Heart right ventricle (tissue), 16 donors: ENCODE measurements around the gene KIF26A. TPM values are rescaled to one million over a fixed set of nuclear protein-coding genes. Genes with fewer than 3 reads are reported as not detected.

Experiments
- ATAC-seq, 8 donors: fragments of 200-7000 bp; cut with Tn5 transposase; one replicate each; pipeline ENCODE4 v1.9.1; 2020; ENCODE audit warnings: mild to moderate bottlenecking in 8 of 8, moderate library complexity in 8 of 8, moderate number of reproducible peaks in 1 of 8
- DNase-seq, 2 donors: peaks; one replicate each; pipeline ENCODE4 v3.0.0-alpha.2; 2020
- H3K27ac ChIP-seq, 10 donors: fragments of 200-600 bp; sonication (generic) in 2 of 10; one replicate each; pipeline versions ENCODE4 v1.5.0 to v1.8.0; 2020 to 2022; ENCODE audit warnings: mild to moderate bottlenecking in 3 of 10
- H3K27me3 ChIP-seq, 7 donors: fragments of 200-600 bp; one replicate each; pipeline ENCODE4 v1.8.0; 2021 to 2022; ENCODE audit warnings: mild to moderate bottlenecking in 2 of 7
- H3K36me3 ChIP-seq, 9 donors: fragments of 200-600 bp; sonication (generic) in 1 of 9; one replicate each; pipeline versions ENCODE4 v1.5.0 to v1.8.0; 2020 to 2022; ENCODE audit warnings: mild to moderate bottlenecking in 2 of 9
- H3K4me1 ChIP-seq, 9 donors: fragments of 200-600 bp; sonication (generic) in 1 of 9; one replicate each; pipeline versions ENCODE4 v1.5.0 to v1.8.0; 2020 to 2022; ENCODE audit warnings: mild to moderate bottlenecking in 4 of 9
- H3K4me3 ChIP-seq, 10 donors: fragments of 200-600 bp; sonication (generic) in 2 of 10; one replicate each; pipeline versions ENCODE4 v1.5.0 to v1.8.0; 2020 to 2022; ENCODE audit warnings: mild to moderate bottlenecking in 7 of 10, moderate library complexity in 2 of 10
- H3K9me3 ChIP-seq, 11 donors: fragments of 200-600 bp in 10 of 11; sonication (generic) in 2 of 11; one replicate each; pipeline versions ENCODE4 v1.5.0 to v1.8.0; 2013 to 2022; ENCODE audit warnings: mild to moderate bottlenecking in 2 of 11, control low read depth in 1 of 11, moderate library complexity in 1 of 11
- WGBS, 2 donors: extraction: QIAGEN DNeasy Blood & Tissue Kit; methylation state at CpG; one replicate each; pipeline ENCODE4 v1.1.7; 2013; ENCODE audit warnings: inconsistent platforms in 1 of 2; 5-methylcytosine and 5-hydroxymethylcytosine counted together
- intact Hi-C, 10 donors: fragments of 100-400 bp; cut with DNase I; formaldehyde crosslinking; loops; one replicate each; pipeline versions ENCODE4 v1.11.1 to v1.14.2; 2022
- polyA plus RNA-seq, 2 donors: library from polyadenylated mRNA; stranded (reverse); fragments of 200-250 nt; gene quantifications; one replicate each; pipeline ENCODE4 v1.2.3, GENCODE V29; 2013
- total RNA-seq, 10 donors: library from RNA; stranded (reverse); fragmentation: NEBNext Ultra II Directional in 3 of 10; extraction: Animal tissue kit (Norgen Biotek cat#: 25700) in 3 of 10; gene quantifications; one replicate each; pipeline versions ENCODE4 v1.2.1 to v1.2.4, GENCODE V29; 2021 to 2023
- TF ChIP-seq, protein P1 (sequence below), 9 donors: fragments of 200-600 bp; sonication (generic) in 2 of 9; IDR thresholded peaks; one replicate each; pipeline versions ENCODE4 v1.5.0 to v1.8.0; 2021 to 2022; ENCODE audit warnings: antibody characterized with exemption in 9 of 9, mild to moderate bottlenecking in 5 of 9, moderate library complexity in 1 of 9
- donor health status: Arrhythmogenic right ventricular cardiomyopathy.
- donor health status: ischemic (EF 13 %, LVEDD 7.1; RV severe dilation, severe dysfunction).
- donor health status: healthy with polysubstance abuse.
- donor health status: DM: no; HTN: yes; CAD: no.
- donor health status: DM: no; HTN: no; CAD: no.
- donor health status: ischemic (EF 25% LVEDD 6.9; RV normal size, moderate dysfunction).
- donor health status: ischemic (EF 25% LVEDD 5.7; RV mildly dilated, moderate dysfunction).
- donor health status: healthy.
- donor health status: DM: yes; HTN: yes; CAD: no.
- donor health status: Ischemic cardiomyopathy.
- donor health status: ischemic (EF 35%, LVEDD 5.7; RV mildly dilated, moderate dysfunction).
- donor health status: nonischemic (EF 11% LVEDD 7.7; RV severe dilation, severe dysfunction).
- donor health status: DM: yes; HTN: yes; CAD: no.
- donor health status: PGD.
- donor health status: ischemic (EF 29% LVEDD 5.4; RV normal size, mild dysfunction).
- donor health status: nonischemic (EF 23%, LVEDD 6.1; RV moderate dilation, normal function).

KIF26A gene
- total and polyA plus RNA-seq, 12 donors, result 4.1 to 12.2 (median 6.6) TPM

DNA sequence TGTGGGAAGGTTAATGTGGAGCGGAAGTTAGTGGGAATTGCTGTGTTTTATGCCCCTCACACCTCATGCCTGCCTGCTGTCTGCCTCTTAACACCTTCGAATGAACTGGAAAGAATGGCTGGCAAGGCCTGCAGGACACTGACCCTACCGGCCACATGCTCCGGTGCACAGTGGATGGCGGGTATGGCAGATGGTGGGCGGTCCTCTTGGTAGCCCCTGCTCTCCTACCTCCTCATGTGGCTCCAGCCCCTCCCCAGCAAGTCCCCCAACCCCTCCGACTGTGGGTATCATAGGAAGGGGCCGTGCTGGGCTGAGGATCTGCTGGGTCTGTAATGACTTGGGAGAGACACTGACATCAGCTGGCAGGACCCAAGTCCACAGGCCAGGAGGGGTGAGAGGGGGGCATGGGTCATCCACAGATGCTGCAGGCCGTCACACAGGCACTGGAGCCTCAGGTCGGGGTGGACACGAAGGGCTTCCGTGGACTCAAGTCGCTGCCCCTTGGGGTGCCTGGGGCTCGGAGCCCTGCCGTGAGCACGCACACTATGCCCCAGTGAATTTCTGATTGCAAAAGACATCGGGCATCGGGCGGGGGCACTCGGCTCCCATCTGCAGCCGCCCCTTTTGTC lies 77.4 kb downstream of the KIF26A start:
- Histone ChIP-seq H3K4me3 (no peak overlapping the region), H3K4me1 (peaks cover 0 to 6% (median 0%) of the 10 kb centered on the region in 9 donors), H3K9me3 (no peaks in the 10 kb centered on the region), H3K27ac (no peak overlapping the region), H3K36me3 (no peaks in the 10 kb centered on the region), H3K27me3 (peaks cover 0 to 34% (median 16%) of the 10 kb centered on the region in 7 donors)
- TF ChIP-seq, protein P1, sequence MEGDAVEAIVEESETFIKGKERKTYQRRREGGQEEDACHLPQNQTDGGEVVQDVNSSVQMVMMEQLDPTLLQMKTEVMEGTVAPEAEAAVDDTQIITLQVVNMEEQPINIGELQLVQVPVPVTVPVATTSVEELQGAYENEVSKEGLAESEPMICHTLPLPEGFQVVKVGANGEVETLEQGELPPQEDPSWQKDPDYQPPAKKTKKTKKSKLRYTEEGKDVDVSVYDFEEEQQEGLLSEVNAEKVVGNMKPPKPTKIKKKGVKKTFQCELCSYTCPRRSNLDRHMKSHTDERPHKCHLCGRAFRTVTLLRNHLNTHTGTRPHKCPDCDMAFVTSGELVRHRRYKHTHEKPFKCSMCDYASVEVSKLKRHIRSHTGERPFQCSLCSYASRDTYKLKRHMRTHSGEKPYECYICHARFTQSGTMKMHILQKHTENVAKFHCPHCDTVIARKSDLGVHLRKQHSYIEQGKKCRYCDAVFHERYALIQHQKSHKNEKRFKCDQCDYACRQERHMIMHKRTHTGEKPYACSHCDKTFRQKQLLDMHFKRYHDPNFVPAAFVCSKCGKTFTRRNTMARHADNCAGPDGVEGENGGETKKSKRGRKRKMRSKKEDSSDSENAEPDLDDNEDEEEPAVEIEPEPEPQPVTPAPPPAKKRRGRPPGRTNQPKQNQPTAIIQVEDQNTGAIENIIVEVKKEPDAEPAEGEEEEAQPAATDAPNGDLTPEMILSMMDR (IDR thresholded peaks at IDR 0.05), result no peak
- intact Hi-C loops, result no loop called here
- ATAC-seq (no peak), DNase-seq (peak in 1 of 2 donors; percentile 3)
- 80 to 84% methylated on average over 21 of the region's 21 CpGs for WGBS, 2 donors

DNA sequence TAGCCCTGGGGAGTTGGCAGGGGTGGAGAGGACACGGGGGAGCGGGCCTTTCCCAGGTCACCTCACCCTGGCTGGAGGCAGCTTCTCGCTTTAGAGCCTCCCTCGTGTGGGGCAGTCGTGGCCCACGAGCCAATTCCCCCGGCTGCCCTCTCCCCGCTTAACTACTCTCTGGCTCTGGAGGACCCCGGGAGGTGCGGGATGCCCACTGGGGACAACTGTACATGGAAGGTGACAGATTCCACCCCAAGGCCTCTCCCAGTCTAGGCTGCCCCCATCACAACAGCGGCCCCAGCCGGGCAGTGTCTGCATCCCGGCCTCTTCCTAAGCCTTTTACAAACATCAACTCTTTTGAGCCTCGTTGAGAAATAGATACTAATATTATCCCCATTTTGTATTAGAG lies 78.1 kb downstream of the KIF26A start:
- Histone ChIP-seq H3K4me1 (peaks cover 0 to 6% (median 0%) of the 10 kb centered on the region in 9 donors), H3K9me3 (no peaks in the 10 kb centered on the region), H3K36me3 (no peaks in the 10 kb centered on the region), H3K4me3 (no peak overlapping the region), H3K27ac (no peak overlapping the region), H3K27me3 (peaks cover 0 to 34% (median 22%) of the 10 kb centered on the region in 7 donors)
- TF ChIP-seq, protein P1 (IDR thresholded peaks at IDR 0.05), result no peak
- intact Hi-C loops, result no loop called here
- WGBS, 2 donors, result 79 to 80% methylated on average over 14 of the region's 14 CpGs
- ATAC-seq (no peak), DNase-seq (peak in 1 of 2 donors; percentile 2)

DNA sequence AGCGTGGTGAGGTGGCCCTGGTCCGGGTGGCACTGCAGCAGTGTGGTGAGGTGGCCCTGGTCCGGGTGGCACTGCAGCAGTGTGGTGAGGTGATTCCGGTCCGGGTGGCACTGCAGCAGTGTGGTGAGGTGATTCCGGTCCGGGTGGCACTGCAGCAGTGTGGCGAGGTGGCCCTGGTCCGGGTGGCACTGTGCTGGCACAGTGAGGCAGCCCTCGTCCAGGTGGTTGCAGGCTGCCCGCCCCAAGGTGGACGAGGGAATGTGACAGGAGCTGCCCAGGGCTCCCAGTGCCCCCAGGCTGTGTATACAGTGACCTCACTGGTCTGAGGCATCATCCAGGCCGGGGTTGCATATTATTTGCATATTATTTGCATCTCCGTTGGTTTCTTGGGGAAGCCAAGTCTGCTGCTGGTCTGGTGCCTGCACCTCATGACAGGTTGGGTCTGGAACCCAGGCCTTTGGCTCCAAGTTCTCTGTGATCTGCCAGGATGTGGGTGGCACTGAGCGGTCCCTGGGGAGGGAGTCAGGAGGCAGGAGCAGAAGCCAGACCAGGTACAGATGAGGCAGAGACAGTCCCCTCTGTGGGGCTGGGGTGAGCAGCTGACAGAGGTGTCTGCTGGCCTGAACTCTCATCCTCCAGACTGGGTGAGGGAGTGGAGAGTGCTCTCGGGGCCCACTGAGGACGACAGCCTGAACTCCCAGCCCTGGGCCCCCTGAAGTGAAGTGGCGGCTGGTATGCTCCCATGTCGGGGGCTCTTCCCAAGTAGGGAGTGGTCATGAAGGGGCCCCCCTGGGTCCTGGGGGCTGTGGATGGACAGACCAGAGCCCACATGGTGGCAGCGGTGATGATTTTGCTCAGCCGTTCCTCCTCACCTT lies 79.3 kb downstream of the KIF26A start:
- peaks cover 0 to 6% (median 0%) of the 10 kb centered on the region in 9 donors for H3K4me1 ChIP-seq
- peaks cover 0 to 37% (median 19%) of the 10 kb centered on the region in 7 donors for H3K27me3 ChIP-seq
- WGBS, 2 donors, result 87 to 89% methylated on average over 16 to 21 of the region's 21 CpGs
- H3K36me3 ChIP-seq, result no peaks in the 10 kb centered on the region
- H3K4me3 ChIP-seq, result no peak overlapping the region
- H3K27ac ChIP-seq, result no peak overlapping the region
- no peak for ATAC-seq
- no peaks in the 10 kb centered on the region for H3K9me3 ChIP-seq
- TF ChIP-seq, protein P1 (IDR thresholded peaks at IDR 0.05), result no peak
- intact Hi-C loops, result no loop called here
- DNase-seq, result no peak

DNA sequence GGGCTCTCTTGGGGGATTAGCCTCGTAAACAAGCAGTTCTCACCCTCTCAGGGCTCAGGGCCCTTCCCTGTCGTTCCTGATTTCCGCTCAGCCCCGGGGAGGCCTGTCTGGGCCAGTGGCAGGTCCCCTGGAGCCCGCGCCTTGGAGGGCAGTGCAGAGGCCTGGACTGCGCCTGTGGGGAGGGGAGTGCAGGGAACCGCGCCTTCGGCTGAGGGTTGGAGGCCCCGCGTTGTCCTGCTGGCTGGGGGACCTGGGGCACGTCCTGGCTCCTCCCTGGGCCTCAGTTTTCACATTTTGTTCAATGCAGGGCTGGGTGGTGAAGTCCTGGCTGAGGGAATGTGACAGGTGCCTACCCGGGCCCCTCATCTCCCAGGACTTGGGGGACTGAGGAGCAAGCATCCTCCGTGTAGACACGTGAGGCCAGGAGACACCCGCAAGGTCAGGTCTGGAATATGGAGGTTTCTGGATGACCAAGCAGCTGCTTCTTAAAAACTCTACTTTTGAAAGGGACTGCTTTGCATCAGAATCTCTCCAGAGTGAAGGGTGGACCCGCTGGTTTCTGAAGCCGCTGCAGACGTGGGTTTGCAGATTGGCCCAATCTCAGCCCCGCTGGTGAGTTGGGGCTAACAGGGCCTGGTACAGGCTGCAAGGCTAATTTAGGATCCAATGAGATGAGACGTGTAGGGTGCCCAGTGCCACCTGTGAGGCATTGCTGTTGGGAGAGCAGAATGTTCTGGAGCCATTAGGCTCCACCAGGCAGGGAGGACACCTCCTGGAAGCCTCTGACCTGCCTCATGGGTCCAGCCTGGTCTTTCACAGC lies 80.2 kb downstream of the KIF26A start:
- WGBS, 2 donors, result 84 to 86% methylated on average over 22 of the region's 22 CpGs
- H3K36me3 ChIP-seq, result no peaks in the 10 kb centered on the region
- no peaks in the 10 kb centered on the region for H3K9me3 ChIP-seq
- H3K27ac ChIP-seq, result no peak overlapping the region
- peaks cover 0 to 41% (median 21%) of the 10 kb centered on the region in 7 donors for H3K27me3 ChIP-seq
- ATAC-seq (no peak), DNase-seq (no peak)
- TF ChIP-seq, protein P1 (IDR thresholded peaks at IDR 0.05), result no peak
- peaks cover 0 to 13% (median 2%) of the 10 kb centered on the region in 9 donors for H3K4me1 ChIP-seq
- intact Hi-C loops, result no loop called here
- H3K4me3 ChIP-seq, result no peak overlapping the region
